IMR-90 (cell line): ENCODE data around the gene ACSL3.

Experiments
- CTCF ChIP-seq: conservative IDR thresholded peaks from 2 replicates; pipeline ENCODE4 v1.5.1; 2012; ENCODE audit warnings: mild to moderate bottlenecking, low read depth, low read length, improper control_type of control experiment
- ELK1 ChIP-seq: fragments of 150-350 bp; IDR thresholded peaks from 2 replicates; pipeline ENCODE4 v1.6.1; 2016; ENCODE audit warnings: low read depth, mild to moderate bottlenecking, low read length, moderate library complexity, borderline replicate concordance
- MXI1 ChIP-seq: IDR thresholded peaks from 2 replicates; pipeline ENCODE4 v1.6.1; 2012; ENCODE audit warnings: low read depth, mild to moderate bottlenecking, low read length, moderate library complexity, borderline replicate concordance
- POLR2A ChIP-seq: IDR thresholded peaks from 2 replicates; pipeline ENCODE4 v1.6.1; 2012; ENCODE audit warnings: mild to moderate bottlenecking, low read depth, low read length
- RAD21 ChIP-seq: IDR thresholded peaks from 2 replicates; pipeline ENCODE4 v1.6.1; 2012; ENCODE audit warnings: low read length, improper control_type of control experiment
- RFX5 ChIP-seq: IDR thresholded peaks from 2 replicates; pipeline ENCODE4 v1.8.0; 2012; ENCODE audit warnings: low read depth, mild to moderate bottlenecking, low read length, moderate library complexity
- SMC3 ChIP-seq: fragments of 150-350 bp; IDR thresholded peaks from 2 replicates; pipeline ENCODE4 v1.6.1; 2016; ENCODE audit warnings: low read depth, mild to moderate bottlenecking, antibody characterized with exemption, low read length, moderate library complexity
- USF2 ChIP-seq: fragments of 150-350 bp; IDR thresholded peaks from 2 replicates; pipeline ENCODE4 v1.6.1; 2017; ENCODE audit warnings: mild to moderate bottlenecking, antibody characterized with exemption, low read length, low read depth

- TF ChIP-seq POLR2A = no peak
- TF ChIP-seq CTCF = no peak
- no peak for TF ChIP-seq RFX5
- no peak for TF ChIP-seq ELK1
- no peak for TF ChIP-seq MXI1
- TF ChIP-seq SMC3 = no peak
- no peak for TF ChIP-seq USF2
- TF ChIP-seq RAD21 = no peak
These were observed 89.0 kb downstream of the ACSL3 start for GRCh38 chr2:222949690-222950323.
